GM12878 (cell line): ENCODE data around the gene COL4A1.

Experiments used
- ASH2L ChIP-seq: fragments of 300-600, 200-600 bp; sonication (generic); IDR thresholded peaks from 2 replicates; pipeline ENCODE4 v1.6.1; 2017; ENCODE audit warnings: low read depth, mild to moderate bottlenecking, borderline replicate concordance
- CBX5 ChIP-seq: sonication (generic); IDR thresholded peaks from 2 replicates; pipeline ENCODE4 v1.6.1; 2016; ENCODE audit warnings: low read depth, moderate library complexity, mild to moderate bottlenecking, inconsistent platforms
- DPF2 ChIP-seq: fragments of 450-650 bp; IDR thresholded peaks from 2 replicates; pipeline ENCODE4 v1.6.1; 2017; ENCODE audit warnings: mild to moderate bottlenecking
- EP300 ChIP-seq, 2 experiments: fragments of 150-350 bp in 1 of 2; IDR thresholded peaks; 2 replicates each; pipeline ENCODE4 v1.6.1; 2011 to 2012; ENCODE audit warnings: low read depth in 2 of 2, low read length in 2 of 2, borderline replicate concordance in 1 of 2, improper control_type of control experiment in 1 of 2, inconsistent platforms in 1 of 2; ENCODE audit not compliant: control insufficient read depth in 1 of 2
- EZH2 ChIP-seq: IDR thresholded peaks from 2 replicates; pipeline ENCODE4 v1.6.1; 2012; ENCODE audit warnings: low read depth, mild to moderate bottlenecking, control low read depth, inconsistent platforms, low read length, borderline replicate concordance; ENCODE audit not compliant: control insufficient read depth
- POLR2AphosphoS5 ChIP-seq: IDR thresholded peaks from 2 replicates; pipeline ENCODE4 v1.6.1; 2011; ENCODE audit warnings: mild to moderate bottlenecking, low read length, inconsistent platforms
- RAD21 ChIP-seq: IDR thresholded peaks from 2 replicates; pipeline ENCODE4 v1.6.1; 2011; ENCODE audit warnings: mild to moderate bottlenecking, low read depth, low read length, moderate library complexity; ENCODE audit not compliant: insufficient read depth

DNA sequence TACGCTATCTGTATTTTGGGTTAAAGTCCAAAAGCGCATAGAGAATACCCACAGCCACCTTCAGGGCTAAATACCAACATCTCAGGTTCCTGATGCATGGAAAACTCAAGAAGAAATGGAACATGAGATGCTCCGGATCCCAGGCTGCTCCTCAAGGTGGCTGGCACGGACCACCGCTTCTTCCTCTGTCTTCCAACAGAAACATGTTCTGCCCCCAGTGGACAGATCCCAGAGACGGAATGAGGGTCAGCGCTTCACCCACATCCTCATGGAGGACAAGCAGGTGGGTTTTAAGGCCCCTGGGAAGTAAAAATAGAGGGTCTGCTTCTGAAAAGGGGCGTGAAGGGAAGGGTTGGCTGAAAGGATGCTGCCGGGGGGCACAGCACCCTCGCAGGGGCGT, 17.3 kb downstream of the COL4A1 start:
- TF ChIP-seq ASH2L (no peak), EP300 (IDR thresholded peaks at IDR 0.05; ENCODE audit: borderline replicate concordance in 1 of 2, control insufficient read depth in 1 of 2, low read depth in 2 of 2, low read length in 2 of 2) (no peak), CBX5 (no peak), DPF2 (no peak), EZH2 (no peak), RAD21 (no peak), POLR2AphosphoS5 (no peak)
